CD4-positive, alpha-beta T cell treated with Interleukin-17A for 1 hour (primary cell): ENCODE results near the gene POC1A.

Experiments
- DNase-seq: peaks from one replicate; pipeline ENCODE4 v3.0.0-alpha.2; 2020

The POC1A gene

GRCh38 chr3:52154135-52155094 is at the start of gene POC1A:
Gene POC1A, minus strand, starts transcription at chr3:52154423. Its CDS starts 51 bp downstream, at chr3:52154372.
- DNase-seq: peak; percentile 89

- DNase-seq: no peak
Measured at GRCh38 chr3:52203701-52204100, 49.5 kb upstream of the POC1A start.

- DNase-seq: no peak
Measured at GRCh38 chr3:52202384-52203077, 48.3 kb upstream of the POC1A start.

GRCh38 chr3:52200981-52201679 is 46.9 kb upstream of the POC1A start:
- no peak for DNase-seq

GRCh38 chr3:52198643-52199608 is 44.7 kb upstream of the POC1A start:
- DNase-seq: no peak

- DNase-seq: peak; percentile 93
Measured at GRCh38 chr3:52197842-52198625, 43.8 kb upstream of the POC1A start, which contains the start of gene ALAS1. Gene ALAS1, plus strand, starts transcription at chr3:52198160. Its CDS starts 1,082 bp downstream, at chr3:52199242.

- no peak for DNase-seq
Measured at GRCh38 chr3:52197499-52197841, 43.2 kb upstream of the POC1A start.

- no peak for DNase-seq
Measured at GRCh38 chr3:52196977-52197376, 42.8 kb upstream of the POC1A start.

GRCh38 chr3:52195823-52196331 is 41.7 kb upstream of the POC1A start:
- no peak for DNase-seq

- no peak for DNase-seq
Measured at GRCh38 chr3:52195291-52195597, 41.0 kb upstream of the POC1A start.

GRCh38 chr3:52194485-52195290 is 40.5 kb upstream of the POC1A start:
- no peak for DNase-seq

GRCh38 chr3:52193065-52193464 is 38.8 kb upstream of the POC1A start:
- no peak for DNase-seq

GRCh38 chr3:52191663-52192062 is 37.4 kb upstream of the POC1A start:
- no peak for DNase-seq

GRCh38 chr3:52190294-52191074 is 36.3 kb upstream of the POC1A start:
- DNase-seq: no peak

GRCh38 chr3:52188556-52188955 is 34.3 kb upstream of the POC1A start:
- DNase-seq: no peak

GRCh38 chr3:52186729-52187128 is 32.5 kb upstream of the POC1A start:
- no peak for DNase-seq

- no peak for DNase-seq
Measured at GRCh38 chr3:52185837-52186236, 31.6 kb upstream of the POC1A start.

- no peak for DNase-seq
Measured at GRCh38 chr3:52185311-52185710, 31.1 kb upstream of the POC1A start.

GRCh38 chr3:52184690-52185089 is 30.5 kb upstream of the POC1A start:
- DNase-seq: no peak
